ENCODE results near the gene HGF.
"Not testable (repeated sequence)": the region's sequence is repeated elsewhere in the genome, so short reads cannot be mapped to it uniquely, and the experiment has no call there.

Gene HGF

DNA sequence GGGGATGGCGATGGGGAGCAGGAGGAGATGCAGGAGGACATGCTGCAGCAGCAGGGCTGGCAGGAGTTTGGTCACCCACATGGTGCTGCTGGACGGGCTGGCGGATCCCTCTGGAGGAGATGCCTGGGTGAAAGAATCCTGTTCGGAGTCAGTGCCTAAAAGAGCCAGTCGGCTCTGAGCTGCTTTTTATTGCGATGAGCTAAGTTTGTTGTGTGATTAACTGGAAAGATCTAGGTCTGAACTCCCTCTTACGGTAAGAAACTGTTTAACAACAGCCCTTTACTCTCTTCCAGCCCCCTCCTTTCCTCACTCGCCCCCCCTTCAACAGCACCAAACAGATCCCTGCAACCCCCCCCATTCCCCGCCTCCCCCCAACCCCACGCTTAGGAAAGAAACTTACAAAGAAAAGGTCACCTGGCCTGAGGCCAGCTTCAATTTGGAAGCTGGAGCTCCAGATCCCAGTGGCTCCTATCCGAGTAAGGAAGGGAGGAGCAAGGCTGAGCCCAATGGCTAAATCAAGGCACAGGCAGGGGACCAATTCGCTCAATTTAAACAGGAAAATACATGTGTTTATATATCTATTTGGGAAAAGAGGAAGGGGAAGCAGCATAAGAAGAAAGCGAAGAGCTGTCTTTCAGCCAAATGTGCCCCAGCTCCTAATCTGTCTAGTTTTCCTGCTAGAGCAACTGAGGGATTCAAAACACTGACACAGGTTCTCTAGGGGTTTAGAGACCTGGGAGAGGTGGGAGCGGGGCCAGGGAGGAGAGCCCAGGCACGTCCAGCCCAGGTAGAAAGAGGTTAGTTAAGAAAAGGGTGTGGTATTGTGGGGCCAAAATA lies at the start of gene HGF:
Gene HGF (minus strand): TSS at position 157 of the 837 bp plus-strand sequence. CDS start 76 bp downstream, at position 81.
- no peak for DNase-seq

DNA sequence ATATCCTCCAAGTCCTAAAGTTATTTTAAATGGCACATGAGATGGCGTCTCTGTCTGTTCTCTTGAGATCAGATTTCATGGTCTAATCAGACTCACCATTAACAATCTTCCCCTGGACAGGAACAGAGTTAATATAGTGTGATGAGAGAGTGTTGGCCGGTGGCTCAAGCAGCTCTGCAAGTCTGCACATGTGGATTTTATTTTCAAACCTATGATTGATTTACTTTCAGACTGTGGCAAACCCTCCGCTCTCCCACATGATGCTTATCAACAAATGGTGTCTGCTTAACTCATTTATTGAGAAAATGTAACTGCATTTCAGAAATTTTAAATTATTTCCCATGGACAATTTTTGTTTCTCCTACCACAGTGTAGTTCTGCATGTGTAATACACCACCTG lies 46.5 kb upstream of the HGF start:
- DNase-seq, result no peak

DNA sequence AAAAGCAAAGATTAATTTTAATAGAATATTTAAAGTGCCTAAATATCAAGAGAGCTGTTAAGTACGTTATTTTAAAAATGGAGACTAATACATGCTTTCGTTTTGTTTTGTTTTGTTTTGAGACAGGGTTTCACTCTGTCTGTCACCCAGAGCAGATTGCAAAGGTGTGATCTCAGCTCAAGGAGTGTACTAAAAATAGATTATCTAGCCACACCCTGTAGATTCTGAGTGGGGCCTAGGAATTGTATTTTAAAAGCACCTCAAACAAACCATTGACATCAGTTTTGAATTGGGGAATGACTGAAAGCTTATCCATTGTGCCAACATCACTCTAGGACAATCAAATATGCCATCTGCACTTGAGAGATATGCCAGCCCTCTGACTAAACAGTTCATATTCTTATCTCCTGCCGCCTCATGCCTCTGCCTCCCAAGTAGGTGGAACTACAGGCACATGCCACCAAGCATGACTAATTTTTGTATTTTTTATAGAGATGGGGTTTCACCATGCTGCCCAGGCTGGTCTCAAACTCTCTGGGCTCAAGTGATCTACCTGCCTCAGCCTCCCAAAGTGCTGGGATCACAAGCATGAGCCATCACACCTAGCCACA lies 43.1 kb upstream of the HGF start:
- not testable (repeated sequence) for DNase-seq

DNA sequence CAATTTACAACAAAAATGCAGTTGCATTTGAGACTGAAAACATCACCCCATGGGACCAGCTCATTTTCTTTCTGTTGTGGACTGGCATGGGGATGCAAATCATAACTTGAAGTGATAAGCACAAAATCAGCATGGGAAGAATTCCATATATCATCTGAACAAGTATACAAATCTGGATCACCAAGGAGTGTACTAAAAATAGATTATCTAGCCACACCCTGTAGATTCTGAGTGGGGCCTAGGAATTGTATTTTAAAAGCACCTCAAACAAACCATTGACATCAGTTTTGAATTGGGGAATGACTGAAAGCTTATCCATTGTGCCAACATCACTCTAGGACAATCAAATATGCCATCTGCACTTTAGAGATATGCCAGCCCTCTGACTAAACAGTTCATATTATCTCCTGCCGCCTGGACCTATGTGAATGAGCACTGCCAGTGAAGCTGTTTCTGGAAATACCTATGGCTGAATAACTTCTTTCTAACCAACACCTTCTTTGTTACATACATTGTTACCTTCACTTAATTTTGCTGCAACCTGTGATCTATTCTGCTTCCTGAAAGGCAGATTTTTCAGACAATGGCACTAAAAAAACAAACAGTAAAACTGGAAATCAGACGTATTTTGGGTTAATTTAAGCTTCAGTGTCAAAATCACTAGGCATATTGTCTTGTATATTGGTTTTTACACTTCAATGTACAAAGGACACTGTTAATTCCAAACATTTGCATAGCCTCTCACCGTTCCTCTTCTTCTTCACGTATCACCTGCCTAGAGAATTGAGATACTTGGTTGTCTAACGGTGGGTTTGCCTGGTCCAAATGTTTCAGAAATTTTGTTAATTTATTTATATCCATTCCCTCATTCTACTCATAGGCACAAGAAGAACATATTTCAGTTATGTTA lies 42.4 kb upstream of the HGF start:
- DNase-seq, result no peak

DNA sequence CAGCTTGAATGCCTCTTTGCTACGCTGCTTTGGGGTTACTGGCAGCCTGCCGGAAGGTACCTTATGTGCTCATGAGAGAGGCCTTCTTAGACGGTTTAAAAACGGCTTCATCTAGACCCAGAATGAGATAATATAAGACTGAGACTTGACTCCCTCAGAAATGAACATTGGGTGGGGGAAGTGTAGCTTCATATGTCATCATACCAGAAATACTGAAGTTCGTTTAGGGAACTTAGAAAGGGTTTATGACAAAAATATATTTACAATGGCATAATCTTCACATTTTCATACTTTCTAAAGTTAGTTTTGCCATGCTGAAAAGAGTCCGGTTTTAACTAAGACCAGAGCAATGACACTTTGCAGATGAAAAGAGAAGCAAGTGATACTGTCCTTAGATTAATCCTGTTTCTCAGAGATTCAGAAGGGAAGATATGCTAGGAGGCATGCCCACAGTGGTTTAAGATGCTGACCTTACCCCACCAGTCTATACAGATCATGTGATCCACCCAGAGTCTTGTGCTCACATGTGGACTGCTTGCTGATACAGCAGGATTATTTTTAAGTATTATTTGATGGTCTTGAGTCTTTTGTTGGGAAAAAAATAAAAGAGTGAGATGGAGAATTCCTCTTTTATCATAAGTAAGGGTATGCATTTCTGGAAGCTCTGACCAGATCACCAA lies 40.8 kb upstream of the HGF start:
- DNase-seq, result no peak

DNA sequence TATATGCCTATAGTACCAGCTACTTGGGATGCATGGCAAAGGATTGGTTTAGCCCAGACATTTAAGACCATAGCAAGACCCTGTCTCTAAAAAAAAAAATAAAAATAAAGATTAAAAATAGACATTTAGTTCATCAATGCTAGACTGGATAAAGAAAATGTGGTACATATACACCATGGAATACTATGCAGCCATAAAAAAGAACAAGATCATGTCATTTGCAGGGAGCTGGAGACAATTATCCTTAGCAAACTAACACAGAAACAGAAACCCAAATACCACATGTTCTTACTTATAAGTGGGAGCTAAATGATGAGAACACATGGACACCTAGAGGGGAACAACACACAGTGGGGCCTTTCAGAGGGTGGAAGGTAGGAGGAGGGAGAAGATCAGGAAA lies 38.5 kb upstream of the HGF start:
- not testable (repeated sequence) for DNase-seq

DNA sequence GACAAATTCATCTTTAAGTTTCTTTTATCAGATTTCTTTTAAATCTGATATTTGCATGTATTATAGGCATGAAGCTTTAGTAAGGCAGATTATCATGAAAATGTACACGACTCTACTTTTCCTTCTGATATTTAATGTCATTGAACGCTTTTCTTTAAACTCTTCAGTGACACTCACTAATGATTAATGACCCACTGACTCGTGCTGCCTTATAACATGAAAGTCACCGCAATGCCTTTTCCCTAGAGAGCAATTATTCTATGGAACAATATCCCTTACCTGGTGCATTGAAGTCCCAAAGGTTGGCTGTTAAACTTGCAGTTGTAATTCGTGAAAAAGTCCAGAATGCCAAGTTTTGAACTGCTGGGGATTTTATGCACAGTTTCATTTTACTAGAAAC lies 33.4 kb upstream of the HGF start:
- DNase-seq, result no peak

DNA sequence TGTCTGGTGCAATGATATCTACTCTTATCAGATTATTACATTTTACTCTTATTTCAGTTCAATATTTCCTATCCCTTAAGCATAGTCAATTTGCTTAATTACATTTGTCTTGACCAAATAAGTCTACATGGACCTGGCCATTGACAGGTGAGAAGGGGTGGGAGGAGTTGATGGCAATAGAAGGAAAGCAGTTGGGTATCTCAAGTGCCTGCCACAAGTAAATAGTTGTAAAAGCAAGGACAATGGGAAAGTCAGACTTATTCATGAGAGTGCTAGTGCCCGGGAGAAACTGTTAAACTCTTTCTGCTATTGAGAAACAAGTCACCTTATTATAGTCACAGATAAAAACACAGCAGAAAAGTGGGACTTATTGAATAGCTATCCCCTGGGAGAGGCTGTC lies 32.4 kb upstream of the HGF start:
- DNase-seq, result no peak

DNA sequence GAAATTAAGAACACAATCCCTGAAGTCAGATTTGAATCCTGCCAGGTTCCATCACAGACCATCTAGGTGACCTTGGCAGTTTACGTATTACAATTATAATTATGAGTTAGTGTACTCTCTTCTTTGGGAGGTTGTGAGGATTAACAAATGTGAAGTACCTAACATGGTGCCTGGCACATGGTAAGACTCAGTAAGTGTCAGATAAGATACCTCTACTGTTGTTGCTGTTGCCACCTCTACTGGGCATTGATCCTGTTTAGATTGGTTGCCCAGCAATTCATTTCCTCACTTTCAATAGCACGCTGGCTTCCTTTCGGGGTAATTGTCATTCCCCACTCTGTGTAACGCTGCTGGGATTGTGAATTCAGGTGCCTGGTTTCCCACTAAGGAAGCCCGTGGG lies 31.7 kb upstream of the HGF start:
- DNase-seq, result no peak

DNA sequence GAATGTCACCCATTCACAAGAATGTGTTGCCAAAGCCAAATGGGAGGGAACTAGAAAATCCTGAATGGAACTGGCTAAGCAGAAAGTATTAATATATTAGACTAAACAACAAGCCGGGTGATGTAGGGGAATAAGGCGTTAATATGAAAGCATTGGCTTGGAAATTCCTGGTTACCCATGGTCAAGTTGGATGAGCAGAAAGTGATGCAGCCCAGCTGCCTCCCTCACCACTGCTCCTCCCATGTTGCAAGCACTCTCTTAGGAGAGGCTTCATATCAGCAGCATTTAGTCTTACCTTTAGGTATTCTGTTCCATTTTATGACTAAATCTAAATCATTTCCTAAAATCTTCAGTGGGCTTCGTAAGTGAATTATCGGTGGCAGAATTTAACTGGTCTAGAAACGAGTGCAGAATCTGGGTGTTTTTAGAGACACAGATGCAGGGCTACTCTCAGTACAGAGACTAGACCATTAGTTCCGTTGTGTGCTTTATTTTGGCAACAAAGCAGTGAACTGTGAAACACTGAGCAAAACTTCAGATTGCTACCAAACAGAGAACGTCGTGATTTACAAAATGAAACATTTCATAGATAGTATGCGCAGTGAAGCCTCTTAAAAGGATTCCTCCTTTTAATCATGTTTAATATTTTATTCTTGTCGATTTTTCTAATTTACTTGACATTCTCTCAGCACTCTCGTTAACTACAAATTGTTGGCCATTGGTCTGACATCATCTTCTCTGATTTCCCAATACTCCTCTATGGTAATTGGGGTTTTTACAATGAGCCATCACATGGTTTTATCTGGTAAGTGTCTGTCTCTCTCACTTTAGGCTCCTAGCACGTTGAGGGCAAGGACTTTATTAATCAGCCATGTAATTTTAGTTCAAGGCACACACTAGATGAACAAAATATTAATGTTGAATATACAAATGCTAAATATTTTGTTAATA lies 22.0 kb upstream of the HGF start:
- DNase-seq, result no peak

DNA sequence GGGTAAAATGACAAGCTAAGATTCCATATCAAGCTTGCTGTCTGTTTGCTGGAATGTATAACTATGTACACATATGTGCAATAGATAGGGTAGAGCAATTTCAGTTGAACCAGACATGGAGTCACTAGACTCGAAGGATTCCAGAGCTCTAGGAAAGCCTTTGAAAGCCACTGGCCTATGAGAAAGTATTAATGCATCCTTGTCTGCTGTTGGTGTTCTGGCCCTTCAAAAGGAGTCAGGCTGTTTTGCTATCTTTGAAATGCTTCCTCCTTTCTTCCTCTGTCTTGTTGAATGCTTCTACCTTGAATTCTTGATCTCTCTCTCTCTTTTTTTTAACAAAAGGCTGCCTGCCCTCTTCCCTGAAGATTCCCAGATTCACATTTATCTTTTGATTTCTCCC lies 20.8 kb upstream of the HGF start:
- DNase-seq, result no peak

DNA sequence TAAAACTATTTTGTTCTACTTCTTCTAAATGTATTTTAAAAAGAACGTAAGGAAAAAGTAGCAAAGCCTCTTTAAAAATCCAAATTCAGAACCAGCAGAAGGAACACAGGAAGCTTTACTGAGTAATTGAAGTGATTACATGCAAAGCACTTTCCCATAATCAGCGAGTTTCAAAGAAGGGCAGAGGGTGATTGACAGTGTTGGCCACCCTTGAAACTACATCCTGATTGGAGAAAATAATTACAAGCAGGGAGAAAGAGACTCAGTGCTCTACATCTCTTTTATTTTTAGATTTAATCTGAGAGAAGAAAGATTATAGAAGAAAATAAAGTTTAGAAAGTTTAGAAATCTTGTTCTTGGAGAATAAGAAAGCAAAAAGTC lies 20.3 kb upstream of the HGF start:
- no peak for DNase-seq

DNA sequence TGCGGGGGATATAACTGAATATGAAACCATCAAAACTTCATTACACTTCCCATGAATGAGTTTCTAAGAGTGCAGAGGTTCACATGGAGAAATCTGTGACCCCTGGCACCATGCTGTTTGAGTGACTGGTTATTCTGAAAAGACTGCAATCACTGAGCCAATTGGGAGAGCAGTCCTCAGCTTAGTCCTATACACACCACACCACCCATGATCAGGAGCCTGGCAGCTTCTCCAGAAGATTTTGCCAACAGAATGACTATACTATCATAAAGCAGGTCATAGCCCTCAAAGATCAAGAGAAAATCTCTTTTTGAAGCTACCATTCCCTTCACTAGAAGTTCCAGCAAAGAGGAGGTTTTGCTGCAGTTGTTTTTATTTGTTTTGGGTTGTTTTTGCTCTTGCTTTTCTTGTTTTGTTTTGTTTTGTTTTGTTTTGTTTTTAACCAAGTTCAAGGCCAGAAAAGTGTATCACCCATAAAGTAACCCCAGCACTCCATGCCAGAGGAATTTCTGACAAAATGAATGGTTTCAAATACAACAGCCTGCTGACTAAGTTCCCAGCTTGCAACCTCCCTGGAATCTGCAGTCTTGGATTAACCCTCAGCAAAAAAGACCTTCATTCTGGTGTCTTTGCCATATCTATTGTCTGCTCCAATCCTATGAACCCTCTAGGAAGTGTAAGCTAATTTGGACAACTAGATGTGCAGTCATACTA lies 19.7 kb upstream of the HGF start:
- DNase-seq, result no peak

DNA sequence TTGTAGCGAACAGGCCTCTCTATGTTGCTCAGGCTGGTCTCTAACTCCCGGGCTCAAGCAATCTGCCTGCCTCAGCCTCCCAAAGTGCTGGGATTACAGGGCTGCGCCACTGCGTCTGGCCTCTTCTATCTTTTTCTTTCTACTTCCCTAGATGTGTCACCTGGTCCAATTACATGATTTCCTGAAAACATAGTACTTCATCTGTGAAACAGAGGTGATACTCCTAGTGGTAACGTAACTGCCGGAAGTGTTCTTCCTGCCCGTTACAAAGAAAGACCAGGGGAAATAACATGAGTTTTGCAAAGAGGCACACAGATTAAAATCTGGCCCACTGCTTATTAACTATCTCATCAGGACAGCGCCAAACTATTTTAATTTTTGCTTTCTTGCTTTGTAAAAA lies 18.4 kb upstream of the HGF start:
- no peak for DNase-seq

DNA sequence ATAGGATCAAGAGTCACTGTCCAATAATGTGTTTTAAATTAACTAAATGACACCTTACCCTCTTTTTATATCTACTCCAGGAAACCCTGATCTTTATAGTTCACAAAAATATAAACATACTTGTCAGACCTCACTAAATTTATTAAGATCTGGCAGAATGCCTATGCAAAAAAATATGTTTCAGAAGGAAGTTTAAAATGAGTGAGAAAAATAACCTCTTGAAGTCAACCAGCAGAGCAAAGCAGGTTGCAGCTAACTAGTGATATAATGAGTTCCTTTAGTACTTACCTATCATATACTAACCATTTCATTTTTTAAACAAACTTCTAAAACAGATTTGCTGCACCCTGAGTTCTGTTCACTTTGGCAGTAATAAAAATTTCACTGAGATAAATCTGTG lies 14.0 kb upstream of the HGF start:
- no peak for DNase-seq

DNA sequence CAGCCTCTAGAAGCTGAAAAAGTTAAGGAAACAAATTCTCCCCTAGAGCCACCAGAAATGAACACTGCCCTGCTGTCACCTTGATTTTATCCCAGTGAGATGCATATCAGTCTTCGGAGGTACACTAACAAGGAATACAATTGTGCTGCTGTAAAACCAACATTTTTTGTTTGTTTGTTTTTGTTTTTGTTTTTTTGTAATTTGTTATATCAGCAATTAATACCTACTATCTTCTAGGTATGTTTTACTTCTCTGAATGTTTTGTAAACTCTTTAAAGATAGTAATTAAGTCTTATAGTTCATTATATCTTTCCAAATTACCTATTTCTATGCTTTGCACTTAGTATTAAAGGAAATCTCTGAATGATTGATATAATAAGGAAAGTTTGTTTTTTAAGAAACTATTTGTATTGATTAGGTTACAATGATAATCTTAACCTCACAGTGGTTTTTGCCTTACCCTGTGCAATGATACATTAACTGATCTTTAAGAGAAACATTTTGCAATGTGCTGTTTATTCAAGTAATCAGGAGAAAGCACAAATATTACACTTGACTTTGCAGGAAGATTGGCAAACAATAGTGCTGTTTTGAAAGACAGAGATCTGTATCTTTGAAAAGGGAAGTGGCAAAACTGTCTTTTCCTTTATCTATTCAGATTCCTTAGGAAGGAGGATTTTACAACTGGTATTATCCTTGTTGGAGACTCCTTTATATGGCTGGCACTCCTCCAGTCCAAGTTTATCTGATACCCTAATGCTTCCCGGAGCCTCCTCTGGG lies 11.3 kb upstream of the HGF start:
- DNase-seq, result no peak

DNA sequence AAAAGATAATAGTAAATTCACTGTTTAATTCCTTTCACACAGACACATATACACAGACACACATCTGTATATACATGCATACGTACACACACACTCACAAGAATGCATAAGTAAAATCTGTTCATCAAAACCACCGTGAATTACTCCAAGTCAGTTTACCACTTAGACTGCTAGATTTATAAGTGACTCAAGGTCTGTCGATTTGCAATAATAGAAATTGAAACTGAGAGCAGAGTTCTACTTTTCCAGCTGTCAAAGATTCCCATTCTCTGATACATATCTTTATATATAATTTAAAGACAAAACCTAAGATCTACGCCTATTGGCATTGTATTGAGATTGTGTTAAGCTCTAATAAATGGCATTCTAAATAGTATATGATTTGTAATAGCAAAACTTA lies 9.9 kb upstream of the HGF start:
- DNase-seq, result no peak

DNA sequence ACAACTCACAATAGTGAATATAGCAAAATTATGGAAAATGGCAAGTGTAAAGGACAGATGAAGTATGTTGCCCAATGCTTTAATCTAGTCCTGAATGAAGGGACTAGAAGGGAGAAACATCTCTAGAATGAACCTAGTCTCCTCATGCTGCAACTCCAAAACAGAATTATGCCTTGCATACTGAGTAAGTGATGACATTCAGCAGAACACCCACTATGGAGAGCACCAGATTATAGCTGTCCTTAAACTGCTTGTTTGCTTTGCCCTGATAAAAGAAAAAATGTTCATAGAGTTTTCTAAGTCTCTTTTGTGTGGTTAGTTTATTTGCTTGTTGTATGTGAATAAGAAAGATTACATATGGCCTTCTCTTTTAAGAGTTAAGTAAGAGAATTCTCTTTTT lies 7.8 kb upstream of the HGF start:
- no peak for DNase-seq

DNA sequence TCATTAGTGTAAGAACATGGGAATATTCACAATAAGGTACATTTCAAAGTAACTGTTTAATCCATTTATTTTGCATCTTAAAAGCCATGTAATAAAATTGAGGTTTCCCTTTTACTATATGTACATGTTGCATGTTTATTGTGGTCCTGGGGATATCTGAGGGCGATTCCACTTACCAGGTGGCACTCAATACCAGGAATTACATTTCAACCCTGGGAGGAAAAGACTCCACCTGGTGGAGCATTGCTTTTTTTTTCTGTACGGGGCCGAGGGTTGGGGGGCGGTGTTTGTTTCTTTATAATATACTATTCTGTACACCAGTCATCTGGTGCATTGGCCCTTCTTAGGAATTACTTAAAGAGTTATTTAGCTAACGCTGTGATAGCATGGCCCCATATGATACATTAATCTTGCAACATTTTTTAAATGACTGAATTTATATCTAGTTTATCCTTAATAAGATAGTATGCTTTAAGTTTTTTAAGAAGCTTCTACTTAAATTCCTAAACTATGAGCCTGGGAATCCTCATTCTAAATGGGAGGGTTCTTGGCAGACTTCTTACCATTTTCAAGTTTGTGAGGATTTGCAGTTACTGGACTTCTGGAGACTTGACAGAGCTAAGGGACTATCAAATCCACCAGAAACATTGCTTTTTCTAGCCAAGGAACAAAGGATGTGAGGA lies 7.2 kb upstream of the HGF start:
- DNase-seq, result no peak

DNA sequence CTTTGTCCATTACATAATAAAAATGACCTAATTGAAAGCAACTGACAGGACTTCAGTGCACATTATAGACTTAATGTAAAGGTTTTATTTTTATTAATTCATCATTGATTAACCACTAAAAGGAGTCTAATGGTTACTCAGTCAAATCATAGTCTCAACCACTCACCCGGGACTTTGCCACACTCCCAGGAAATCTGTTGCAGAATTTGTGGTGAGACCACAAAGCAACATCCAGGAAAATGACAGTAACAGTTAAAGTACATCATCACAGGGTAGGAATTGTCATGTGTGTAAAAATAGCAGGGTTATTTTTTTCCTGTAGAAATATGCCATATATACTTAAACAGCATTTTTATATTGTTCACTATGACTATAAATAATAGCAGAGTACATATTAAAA lies 6.3 kb upstream of the HGF start:
- no peak for DNase-seq
